Large intestine (tissue), 3 donors: Measurements from ENCODE around the gene PCIF1. TPM values are rescaled to one million over a fixed set of nuclear protein-coding genes. Genes with fewer than 3 reads are reported as not detected.
A peak's percentile ranks its signal among the peaks of the same experiment; 100 is the strongest.
"Not testable (repeated sequence)": the region's sequence is repeated elsewhere in the genome, so short reads cannot be mapped to it uniquely, and the experiment has no call there.

ENCODE experiments used
- DNase-seq, 2 donors: peaks; one replicate each; pipeline versions ENCODE4 v3.0.0 to v3.0.0-alpha.2; 2013
- H3K27ac ChIP-seq: one replicate; pipeline ENCODE4 v1.5.1; 2013; ENCODE audit warnings: low read length
- H3K27me3 ChIP-seq: 2 replicates; pipeline ENCODE4 v1.6.1; 2013; ENCODE audit warnings: low read length; ENCODE audit not compliant: control insufficient read depth, insufficient read depth
- H3K36me3 ChIP-seq: 2 replicates; pipeline ENCODE4 v1.6.1; 2013; ENCODE audit warnings: low read length; ENCODE audit not compliant: control insufficient read depth, insufficient read depth
- H3K4me1 ChIP-seq: one replicate; pipeline ENCODE4 v1.6.1; 2013; ENCODE audit warnings: low read length; ENCODE audit not compliant: control insufficient read depth, insufficient read depth
- H3K4me3 ChIP-seq: one replicate; pipeline ENCODE4 v1.5.1; 2013; ENCODE audit warnings: low read length
- H3K9me3 ChIP-seq: one replicate; pipeline ENCODE4 v1.6.1; 2013; ENCODE audit warnings: mild to moderate bottlenecking, low read depth, low read length, moderate library complexity; ENCODE audit not compliant: control insufficient read depth
- WGBS: methylation state at CpG from one replicate; pipeline ENCODE4 v1.1.5; 2013; ENCODE audit warnings: low lambda C conversion rate; ENCODE audit not compliant: insufficient coverage; 5-methylcytosine and 5-hydroxymethylcytosine counted together
- polyA plus RNA-seq: library from polyadenylated mRNA; unstranded; fragments of 120-200 nt; gene quantifications from one replicate; pipeline ENCODE4 v1.2.1, GENCODE V29; 2013

Gene PCIF1
- polyA plus RNA-seq, 1 donor = 28.1 TPM

DNA sequence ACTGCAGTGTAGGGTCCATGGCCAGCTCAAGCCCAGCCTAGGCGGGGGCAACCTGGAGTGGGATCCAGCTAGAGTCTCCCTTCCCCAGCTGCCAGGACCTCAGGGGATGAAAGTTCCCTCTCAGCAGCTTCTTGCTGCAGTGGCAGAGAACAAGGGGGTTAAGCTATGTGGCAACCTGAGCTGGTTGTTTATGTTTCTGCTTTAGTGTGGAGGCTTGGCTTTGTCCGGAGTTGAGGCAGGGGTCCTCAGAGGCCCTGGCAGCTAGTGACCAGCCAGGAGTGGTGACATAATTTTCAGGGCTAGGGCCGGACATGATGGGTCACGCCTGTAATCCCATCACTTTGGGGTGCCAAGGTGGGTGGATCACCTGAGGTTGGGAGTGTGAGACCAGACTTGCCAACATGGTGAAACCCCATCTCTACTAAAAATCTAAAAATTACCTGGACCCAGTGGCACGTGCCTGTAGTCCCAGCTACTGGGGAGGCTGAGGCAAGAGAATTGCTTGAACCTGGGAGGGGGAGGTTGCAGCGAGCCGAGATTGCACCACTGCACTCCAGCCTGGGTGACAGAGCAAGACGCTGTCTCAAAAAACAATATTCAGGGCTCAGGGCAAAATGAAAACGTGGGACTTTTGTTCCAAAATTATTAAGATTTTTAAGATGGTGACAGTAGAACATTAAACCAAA is 8.5 kb upstream of the PCIF1 start:
- no peaks in the 10 kb centered on the region for H3K27me3 ChIP-seq
- DNase-seq = no peak
- no peak overlapping the region for H3K4me3 ChIP-seq
- H3K36me3 ChIP-seq = no peaks in the 10 kb centered on the region
- WGBS = no CpG with 5 or more reads among the region's 9 CpGs
- no peaks in the 10 kb centered on the region for H3K9me3 ChIP-seq
- no peak overlapping the region for H3K27ac ChIP-seq
- no peaks in the 10 kb centered on the region for H3K4me1 ChIP-seq

DNA sequence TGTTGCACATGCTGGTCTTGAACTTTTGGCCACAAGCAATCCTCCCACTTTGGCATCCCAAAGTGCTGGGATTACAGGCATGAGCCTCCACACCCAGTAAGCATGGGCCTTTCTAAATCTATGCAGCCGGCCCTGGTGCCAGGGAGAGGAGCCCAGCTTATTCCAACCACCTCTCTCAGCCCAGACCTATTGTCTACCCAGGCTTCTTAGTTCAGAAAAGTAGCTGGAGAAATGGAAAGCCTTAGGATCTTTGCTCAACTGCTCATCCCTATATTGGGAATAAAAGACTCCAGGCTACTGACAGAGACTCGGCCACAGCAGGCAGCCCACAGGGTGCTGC is 7.8 kb upstream of the PCIF1 start:
- WGBS = no CpG with 5 or more reads among the region's 2 CpGs
- no peak overlapping the region for H3K4me3 ChIP-seq
- no peaks in the 10 kb centered on the region for H3K36me3 ChIP-seq
- H3K27ac ChIP-seq = no peak overlapping the region
- no peaks in the 10 kb centered on the region for H3K27me3 ChIP-seq
- no peaks in the 10 kb centered on the region for H3K9me3 ChIP-seq
- no peaks in the 10 kb centered on the region for H3K4me1 ChIP-seq
- no peak for DNase-seq

DNA sequence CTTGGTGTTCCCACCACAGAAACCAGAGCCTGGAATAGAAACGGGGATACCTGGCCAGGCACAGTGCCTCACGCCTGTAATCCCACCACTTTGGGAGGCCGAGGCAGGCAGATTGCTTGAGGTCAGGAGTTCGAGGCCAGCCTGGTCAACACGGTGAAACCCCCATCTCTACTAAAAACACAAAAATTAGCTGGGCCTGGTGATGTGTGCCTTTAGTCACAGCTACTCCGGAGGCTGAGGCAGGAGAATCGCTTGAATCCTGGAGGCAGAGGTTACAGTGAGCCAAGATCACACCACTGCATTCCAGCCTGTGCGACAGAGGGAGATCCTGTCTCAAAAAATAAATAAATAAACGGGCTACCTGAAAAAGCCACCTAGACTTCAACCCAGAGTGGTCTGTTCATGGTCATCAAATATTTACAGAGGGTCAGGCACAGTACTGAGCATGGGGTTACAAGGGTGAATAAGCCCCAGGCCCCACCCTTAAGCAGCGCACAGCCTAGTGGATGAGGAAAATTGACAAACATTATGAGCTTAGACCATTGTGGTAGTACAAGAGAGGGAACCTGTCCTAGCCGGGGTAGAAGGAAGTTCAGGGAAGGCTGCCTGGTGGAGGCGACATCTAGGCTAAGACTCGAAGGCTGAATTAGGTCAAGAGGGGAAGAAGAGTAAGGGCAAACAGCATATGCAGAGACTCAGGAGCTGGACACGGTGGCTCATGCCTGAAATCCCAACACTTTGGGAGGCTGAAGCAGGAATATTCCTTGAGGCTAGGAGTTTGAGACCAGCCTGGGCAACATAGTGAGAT is 7.2 kb upstream of the PCIF1 start:
- no peaks in the 10 kb centered on the region for H3K27me3 ChIP-seq
- no peak overlapping the region for H3K4me3 ChIP-seq
- no peaks in the 10 kb centered on the region for H3K9me3 ChIP-seq
- H3K4me1 ChIP-seq = no peaks in the 10 kb centered on the region
- H3K36me3 ChIP-seq = no peaks in the 10 kb centered on the region
- no peak overlapping the region for H3K27ac ChIP-seq
- no peak for DNase-seq
- WGBS = no CpG with 5 or more reads among the region's 14 CpGs

DNA sequence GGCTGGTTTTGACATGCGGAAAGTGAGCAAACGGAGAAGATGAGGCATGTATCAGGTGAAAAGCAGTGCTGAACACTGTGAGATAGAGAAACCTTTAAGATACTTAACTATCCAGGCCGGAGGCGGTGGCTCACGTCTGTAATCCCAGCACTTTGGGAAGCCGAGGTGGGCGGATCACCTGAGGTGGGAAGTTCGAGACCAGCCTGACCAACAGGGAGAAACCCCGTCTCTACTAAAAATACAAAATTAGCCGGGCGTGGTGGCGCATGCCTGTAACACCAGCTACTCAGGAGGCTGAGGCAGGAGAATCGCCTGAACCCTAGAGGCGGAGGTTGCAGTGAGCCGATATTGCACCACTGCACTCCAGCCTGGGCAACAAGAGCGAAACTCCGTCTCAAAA is 2.8 kb upstream of the PCIF1 start:
- DNase-seq = not testable (repeated sequence)
- WGBS = no CpG with 5 or more reads among the region's 17 CpGs

DNA sequence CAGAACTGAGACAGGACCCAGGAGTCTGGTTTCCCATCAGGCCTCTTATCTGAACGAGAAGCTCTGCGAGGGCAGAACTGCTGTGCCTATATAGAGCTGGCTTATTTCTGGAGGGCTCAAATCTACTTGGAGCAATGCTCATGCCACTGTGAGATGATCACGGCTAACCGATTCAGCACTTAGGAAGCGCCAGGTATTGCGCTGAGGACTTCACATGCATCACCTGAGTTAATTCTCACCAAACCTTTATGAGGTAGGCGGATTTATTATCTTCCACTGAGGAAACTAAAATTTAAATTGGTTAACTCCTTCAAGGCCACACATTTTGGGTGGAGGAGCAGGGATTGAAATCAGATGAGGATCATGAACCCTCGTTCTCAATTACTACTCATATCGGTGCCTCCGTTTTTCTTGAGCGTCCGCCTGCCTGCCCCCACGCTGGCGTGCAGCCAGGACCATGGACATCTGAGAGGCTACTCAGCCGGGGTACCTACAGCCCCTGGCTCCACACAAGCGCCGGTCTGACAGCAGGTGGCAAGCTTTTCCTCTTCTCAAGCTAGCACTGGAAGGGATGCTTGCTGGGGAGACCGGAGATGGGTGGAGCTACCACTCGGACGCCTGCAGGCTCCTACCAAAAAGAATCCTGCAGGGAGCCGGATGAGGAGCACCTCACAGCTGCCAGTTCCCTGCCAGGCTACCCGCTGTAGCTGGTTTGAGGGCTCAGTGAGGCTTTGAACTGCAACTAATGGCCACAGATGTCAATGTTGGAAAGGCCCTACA is 1.0 kb upstream of the PCIF1 start:
- Histone ChIP-seq H3K4me3 (peak overlapping the region; percentile 100), H3K36me3 (peaks cover 13% of the 10 kb centered on the region), H3K27ac (peak overlapping the region; percentile 100), H3K27me3 (no peaks in the 10 kb centered on the region), H3K9me3 (no peaks in the 10 kb centered on the region), H3K4me1 (peaks cover 11% of the 10 kb centered on the region)
- no CpG with 5 or more reads among the region's 22 CpGs for WGBS
- peak; percentile 66 to 73 for DNase-seq

More for the DNA sequence above, 2.8 kb upstream of the PCIF1 start:
- not testable (repeated sequence) for H3K27ac ChIP-seq, H3K27me3 ChIP-seq, H3K4me3 ChIP-seq, H3K9me3 ChIP-seq, H3K36me3 ChIP-seq
- peaks cover 11% of the 10 kb centered on the region for H3K4me1 ChIP-seq

DNA sequence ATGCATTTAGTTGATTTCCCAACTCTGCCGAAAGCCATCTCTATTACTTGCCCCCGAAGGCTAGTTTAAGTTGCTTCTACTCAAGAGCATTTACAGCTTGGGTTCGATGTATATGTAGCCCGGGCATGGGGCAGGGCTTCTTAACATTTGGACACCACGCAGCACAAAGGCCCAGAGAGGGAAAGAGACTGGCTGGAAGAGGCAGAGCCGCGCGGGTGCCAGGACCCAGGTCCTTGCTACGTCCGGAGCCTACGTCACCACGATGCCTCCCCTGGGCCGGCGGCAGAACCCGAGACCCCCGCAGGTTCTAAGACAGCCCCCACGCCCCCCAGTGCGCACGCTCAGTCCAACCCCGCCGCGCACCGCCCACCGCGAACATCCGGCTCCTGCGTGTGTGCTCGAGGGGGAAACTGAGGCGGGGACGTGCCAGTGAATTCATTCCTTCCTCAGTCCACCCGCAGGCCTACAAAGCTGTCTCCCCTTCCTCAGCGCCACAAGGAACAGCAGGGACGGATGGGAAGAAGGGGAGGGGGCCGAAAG is 367 bp upstream of the PCIF1 start:
- DNase-seq = peak in 1 of 2 donors; percentile 54
- Histone ChIP-seq H3K9me3 (no peaks in the 10 kb centered on the region), H3K36me3 (peaks cover 19% of the 10 kb centered on the region), H3K27me3 (no peaks in the 10 kb centered on the region), H3K4me1 (peaks cover 11% of the 10 kb centered on the region), H3K4me3 (peak overlapping the region; percentile 100), H3K27ac (peak overlapping the region; percentile 100)
- no CpG with 5 or more reads among the region's 34 CpGs for WGBS

DNA sequence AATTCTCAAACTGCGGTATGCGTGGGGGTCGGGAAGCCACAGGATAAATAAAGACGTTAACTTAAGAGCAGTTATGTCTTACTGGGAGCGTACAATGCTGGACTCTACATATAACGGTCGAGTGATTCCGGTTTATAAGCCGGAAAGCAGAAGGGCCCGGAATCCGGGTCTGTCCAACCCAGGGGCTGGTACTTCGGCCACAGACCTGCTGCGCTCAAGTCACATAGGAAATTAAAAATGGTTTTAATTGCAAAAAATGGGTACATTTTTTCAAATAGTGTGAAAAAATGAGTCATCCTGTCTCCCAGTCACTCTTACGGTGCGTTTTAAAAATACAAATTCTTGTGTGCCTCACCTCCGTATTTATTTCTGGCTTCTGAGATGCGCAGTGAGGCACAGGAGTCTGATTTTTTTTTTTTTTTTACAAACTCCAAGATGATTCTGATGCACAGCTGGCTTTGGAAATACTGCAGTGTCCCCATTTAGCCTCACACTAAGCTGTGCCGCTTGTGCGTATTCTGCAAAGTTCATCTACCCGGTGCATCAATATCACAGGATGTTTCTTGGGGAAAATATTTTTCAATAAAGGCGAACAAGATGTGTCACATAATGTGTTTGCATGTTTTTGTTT is 1.0 kb downstream of the PCIF1 start:
- peak overlapping the region; percentile 87 for H3K4me3 ChIP-seq
- peaks cover 11% of the 10 kb centered on the region for H3K4me1 ChIP-seq
- peaks cover 34% of the 10 kb centered on the region for H3K36me3 ChIP-seq
- peak overlapping the region; percentile 84 for H3K27ac ChIP-seq
- H3K9me3 ChIP-seq = no peaks in the 10 kb centered on the region
- DNase-seq = no peak
- no peaks in the 10 kb centered on the region for H3K27me3 ChIP-seq
- 0% methylated on average over 2 of the region's 21 CpGs for WGBS

DNA sequence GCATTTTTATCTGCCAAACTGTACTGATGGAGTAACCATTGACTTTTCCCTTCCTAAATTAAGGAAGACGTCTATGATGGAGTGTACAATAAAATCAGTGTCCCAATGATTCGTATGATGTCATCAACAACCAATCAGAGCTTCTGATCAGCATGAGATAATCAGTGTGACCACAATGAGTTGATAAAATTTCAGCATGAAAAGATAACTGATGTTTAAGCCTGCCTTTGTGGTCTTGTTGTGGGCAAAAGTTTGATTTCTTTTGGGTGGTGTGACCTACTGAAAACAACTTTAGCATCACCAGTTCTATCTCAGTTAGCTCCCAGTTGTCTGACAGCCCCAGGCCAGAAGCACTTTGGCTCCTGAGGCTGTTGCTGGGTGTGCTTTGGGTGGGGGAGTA is 3.3 kb downstream of the PCIF1 start:
- peaks cover 7% of the 10 kb centered on the region for H3K4me1 ChIP-seq
- peaks cover 50% of the 10 kb centered on the region for H3K36me3 ChIP-seq
- no peak for DNase-seq
- H3K4me3 ChIP-seq = no peak overlapping the region
- H3K9me3 ChIP-seq = no peaks in the 10 kb centered on the region
- no CpG with 5 or more reads among the region's 2 CpGs for WGBS
- H3K27me3 ChIP-seq = no peaks in the 10 kb centered on the region
- no peak overlapping the region for H3K27ac ChIP-seq

DNA sequence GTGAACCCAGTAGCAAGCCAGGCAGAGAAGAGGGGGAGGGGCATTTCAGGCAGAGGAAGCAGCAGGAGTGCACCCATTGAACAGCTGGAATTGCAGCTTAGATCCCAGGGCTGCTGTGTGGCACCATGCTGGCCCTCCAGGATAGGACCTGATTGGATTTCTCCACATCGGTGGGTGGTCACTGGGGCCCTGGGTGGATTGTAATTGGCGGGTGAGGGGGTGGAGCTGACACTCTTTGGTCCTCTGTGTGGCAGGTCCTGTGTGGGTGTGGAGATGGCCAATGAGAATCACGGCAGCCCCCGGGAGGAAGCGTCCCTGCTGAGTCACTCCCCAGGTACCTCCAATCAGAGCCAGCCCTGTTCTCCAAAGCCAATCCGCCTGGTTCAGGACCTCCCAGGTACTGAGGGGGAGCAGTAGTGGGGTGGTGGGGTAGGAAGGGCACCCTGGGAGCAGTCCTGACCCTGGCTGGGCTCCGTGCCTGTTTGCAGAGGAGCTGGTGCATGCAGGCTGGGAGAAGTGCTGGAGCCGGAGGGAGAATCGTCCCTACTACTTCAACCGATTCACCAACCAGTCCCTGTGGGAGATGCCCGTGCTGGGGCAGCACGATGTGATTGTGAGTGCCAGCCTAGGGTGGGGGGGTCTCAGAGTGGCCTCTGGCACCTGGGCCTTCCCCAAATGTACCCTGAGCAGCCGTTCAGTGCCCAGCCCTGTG is 4.4 kb downstream of the PCIF1 start:
- Histone ChIP-seq H3K27ac (no peak overlapping the region), H3K27me3 (no peaks in the 10 kb centered on the region), H3K4me1 (no peaks in the 10 kb centered on the region), H3K4me3 (no peak overlapping the region), H3K36me3 (peaks cover 61% of the 10 kb centered on the region), H3K9me3 (no peaks in the 10 kb centered on the region)
- WGBS = no CpG with 5 or more reads among the region's 13 CpGs
- DNase-seq = no peak
